ENCODE data around the gene AKAP1.
A peak's percentile ranks its signal among the peaks of the same experiment; 100 is the strongest.

AKAP1 gene

GRCh38 chr17:57105591-57105990 is 20.5 kb downstream of the AKAP1 start:
- no peak for DNase-seq (ENCODE audit: low spot score)

GRCh38 chr17:57106107-57106835 is 21.2 kb downstream of the AKAP1 start:
- no peak for DNase-seq (ENCODE audit: low spot score)

GRCh38 chr17:57106836-57107497 is 21.9 kb downstream of the AKAP1 start:
- no peak for DNase-seq (ENCODE audit: low spot score)

- no peak for DNase-seq (ENCODE audit: low spot score)
Observed at GRCh38 chr17:57107498-57108101, 22.6 kb downstream of the AKAP1 start.

GRCh38 chr17:57108671-57109392 is 23.8 kb downstream of the AKAP1 start:
- DNase-seq (ENCODE audit: low spot score): no peak

GRCh38 chr17:57109393-57110151 is 24.5 kb downstream of the AKAP1 start:
- no peak for DNase-seq (ENCODE audit: low spot score)

- no peak for DNase-seq (ENCODE audit: low spot score)
Observed at GRCh38 chr17:57110152-57110542, 25.1 kb downstream of the AKAP1 start.

- no peak for DNase-seq (ENCODE audit: low spot score)
Observed at GRCh38 chr17:57110579-57111325, 25.7 kb downstream of the AKAP1 start.

- DNase-seq (ENCODE audit: low spot score): no peak
Observed at GRCh38 chr17:57111386-57111785, 26.3 kb downstream of the AKAP1 start.

- DNase-seq (ENCODE audit: low spot score): no peak
Observed at GRCh38 chr17:57113011-57113410, 28.0 kb downstream of the AKAP1 start.

- no peak for DNase-seq (ENCODE audit: low spot score)
Observed at GRCh38 chr17:57113656-57114055, 28.6 kb downstream of the AKAP1 start.

- DNase-seq (ENCODE audit: low spot score): peak; percentile 71
Observed at GRCh38 chr17:57114085-57114673, 29.1 kb downstream of the AKAP1 start.

- no peak for DNase-seq (ENCODE audit: low spot score)
Observed at GRCh38 chr17:57115377-57115776, 30.3 kb downstream of the AKAP1 start.

GRCh38 chr17:57115916-57116315 is 30.9 kb downstream of the AKAP1 start:
- DNase-seq (ENCODE audit: low spot score): no peak

- no peak for DNase-seq (ENCODE audit: low spot score)
Observed at GRCh38 chr17:57117798-57118197, 32.8 kb downstream of the AKAP1 start.

GRCh38 chr17:57120814-57121213 is 35.8 kb downstream of the AKAP1 start:
- DNase-seq (ENCODE audit: low spot score): no peak

- peak; percentile 69 for DNase-seq (ENCODE audit: low spot score)
Observed at GRCh38 chr17:57121308-57122042, 36.4 kb downstream of the AKAP1 start.

- DNase-seq (ENCODE audit: low spot score): no peak
Observed at GRCh38 chr17:57124053-57124452, 39.0 kb downstream of the AKAP1 start.

- no peak for DNase-seq (ENCODE audit: low spot score)
Observed at GRCh38 chr17:57125406-57125805, 40.4 kb downstream of the AKAP1 start.

GRCh38 chr17:57125866-57126265 is 40.8 kb downstream of the AKAP1 start:
- no peak for DNase-seq (ENCODE audit: low spot score)

All from NAMALWA (cell line).